Measurements from ENCODE around the gene SEL1L2.

Gene SEL1L2

GRCh38 chr20:13809855-13810254 lies 180.6 kb downstream of the SEL1L2 start:
- no peak for DNase-seq

GRCh38 chr20:13809373-13809772 lies 181.0 kb downstream of the SEL1L2 start:
- DNase-seq: no peak

- DNase-seq: peak in 1 of 2 experiments; percentile 13
Measured at GRCh38 chr20:13800728-13801134, 189.7 kb downstream of the SEL1L2 start.

GRCh38 chr20:13799974-13800373 lies 190.4 kb downstream of the SEL1L2 start:
- no peak for DNase-seq
